OCI-LY7 (cell line): ENCODE results near the gene LGI4. TPM values are rescaled to one million over a fixed set of nuclear protein-coding genes. Genes with fewer than 3 reads are reported as not detected.

Experiments
- Bru-seq: library from RNA; stranded (reverse); fragments of 400-500 nt; gene quantifications from one replicate; lab custom pipeline; 2021; lab: Mats Ljungman, UMichigan
- BruChase-seq, 2 experiments: library from RNA; stranded (reverse); fragments of 400-500 nt; gene quantifications; one replicate each; lab custom pipeline; 2021; lab: Mats Ljungman, UMichigan
- BruUV-seq: library from RNA; stranded (reverse); fragments of 400-500 nt; replicated peaks from 2 replicates; lab custom pipeline; 2021; lab: Mats Ljungman, UMichigan
- CTCF ChIA-PET: fragments of 300-600 bp; sonication (Branson Sonifier 250); formaldehyde crosslinking; loops from one replicate; lab custom pipeline; 2022; ENCODE audit warnings: antibody characterized with exemption; ENCODE audit not compliant: unreplicated experiment; lab: Charles Lee
- POLR2A ChIA-PET: fragments of 300-600 bp; sonication (Branson Sonifier 250); formaldehyde crosslinking; loops from one replicate; lab custom pipeline; 2022; ENCODE audit warnings: antibody characterized with exemption; lab: Charles Lee
- DNase-seq: peaks from one replicate; pipeline ENCODE4 v3.0.0-alpha.2; 2015; ENCODE audit warnings: low spot score
- H2AFZ ChIP-seq: fragments of 200-600 bp; sonication (generic), shearing (Covaris generic); 2 replicates; pipeline ENCODE4 v1.6.1; 2014; ENCODE audit warnings: mild to moderate bottlenecking, antibody characterized with exemption, low read length, moderate library complexity
- H3K27ac ChIP-seq: fragments of 200-600 bp; sonication (generic); 2 replicates; pipeline ENCODE4 v1.5.1; 2014; ENCODE audit warnings: mixed run types, low read depth, mild to moderate bottlenecking, moderate library complexity, low read length, inconsistent platforms; ENCODE audit not compliant: poor library complexity, severe bottlenecking
- H3K36me3 ChIP-seq: fragments of 200-600 bp; sonication (generic); 2 replicates; pipeline ENCODE4 v1.6.1; 2014; ENCODE audit warnings: mild to moderate bottlenecking, antibody characterized with exemption, low read length, moderate library complexity, mixed read lengths; ENCODE audit not compliant: insufficient read depth
- H3K4me1 ChIP-seq: fragments of 200-600 bp; sonication (generic); 2 replicates; pipeline ENCODE4 v1.5.1; 2014; ENCODE audit warnings: mild to moderate bottlenecking, low read length; ENCODE audit not compliant: insufficient read depth, poor library complexity, severe bottlenecking
- H3K4me2 ChIP-seq: fragments of 200-600 bp; sonication (generic); 2 replicates; pipeline ENCODE4 v1.6.1; 2014; ENCODE audit warnings: mild to moderate bottlenecking, low read length
- H3K4me3 ChIP-seq: fragments of 200-600 bp; sonication (generic); 2 replicates; pipeline ENCODE4 v1.5.1; 2014; ENCODE audit warnings: mild to moderate bottlenecking, low read depth, low read length; ENCODE audit not compliant: poor library complexity, severe bottlenecking
- H3K79me2 ChIP-seq: fragments of 200-600 bp; sonication (generic); 2 replicates; pipeline ENCODE4 v1.6.1; 2016; ENCODE audit warnings: low read depth, mild to moderate bottlenecking, low read length, moderate library complexity, mixed read lengths; ENCODE audit not compliant: insufficient read depth
- H3K9me2 ChIP-seq: fragments of 200-600 bp; sonication (generic); 2 replicates; pipeline ENCODE4 v1.6.1; 2016; ENCODE audit warnings: mild to moderate bottlenecking, low read length, mixed read lengths; ENCODE audit not compliant: insufficient read depth
- H3K9me3 ChIP-seq: fragments of 200-600 bp; sonication (generic); 2 replicates; pipeline ENCODE4 v1.6.1; 2014; ENCODE audit warnings: mild to moderate bottlenecking, mixed run types, low read length, mixed read lengths
- H4K20me1 ChIP-seq: fragments of 200-600 bp; sonication (generic); 2 replicates; pipeline ENCODE4 v1.6.1; 2014; ENCODE audit warnings: mild to moderate bottlenecking, antibody characterized with exemption, low read length, moderate library complexity, mixed read lengths; ENCODE audit not compliant: insufficient read depth
- EZH2phosphoT487 ChIP-seq: fragments of 200-600 bp; sonication (generic); IDR thresholded peaks from 2 replicates; pipeline ENCODE4 v1.6.1; 2018; ENCODE audit warnings: low read depth, borderline replicate concordance, mild to moderate bottlenecking, mixed run types, antibody characterized with exemption, low read length, moderate library complexity, mixed read lengths
- intact Hi-C: fragments of 100-400 bp; cut with micrococcal nuclease; formaldehyde crosslinking; loops from one replicate; pipeline ENCODE4 v1.10.0; 2022; ENCODE audit not compliant: unreplicated experiment
- long read RNA-seq: library from polyadenylated mRNA; stranded (forward); transcript quantifications from one replicate; pipeline ENCODE4 v2.0.0, GENCODE V29; 2022
- total RNA-seq, 2 experiments: library from RNA; depleted of rRNA in 1 of 2; stranded (reverse); fragments of >200 nt in 1 of 2; shearing (Covaris generic) in 1 of 2; gene quantifications; 2 replicates each; pipeline ENCODE4 v1.2.3, GENCODE V29; 2014 to 2022
- TF ChIP-seq, protein P1 (sequence below): fragments of 200-600 bp; sonication (generic); conservative IDR thresholded peaks from 2 replicates; pipeline ENCODE4 v1.5.1; 2014; ENCODE audit warnings: mild to moderate bottlenecking, antibody characterized with exemption, low read length, moderate library complexity, mixed read lengths

Gene LGI4
- 0.28 and 1.1 TPM in 2 replicates for total RNA-seq (2014; rRNA removed; shearing (Covaris generic))
- 2.7 and 5.9 TPM in 2 replicates for total RNA-seq (2022)
- percentile 30 among the genes with signal in this experiment for Bru-seq, nascent RNA
- BruChase-seq, experiment 1, labeled RNA remaining after a 6-hour chase = percentile 30 among the genes with signal in this experiment
- percentile 33 among the genes with signal in this experiment for BruChase-seq, experiment 2, labeled RNA remaining after a 2-hour chase
- long read RNA-seq, partial matches to known transcripts = 0 of 3 reads
- long read RNA-seq, other reads (novel, unspliced or antisense) = 3 of 3 reads

GRCh38 chr19:35134601-35135242 lies at the start of gene LGI4:
TSS of gene LGI4 (minus strand) at chr19:35135059. CDS start at chr19:35134680, 379 bp downstream.
- TF ChIP-seq, protein P1, sequence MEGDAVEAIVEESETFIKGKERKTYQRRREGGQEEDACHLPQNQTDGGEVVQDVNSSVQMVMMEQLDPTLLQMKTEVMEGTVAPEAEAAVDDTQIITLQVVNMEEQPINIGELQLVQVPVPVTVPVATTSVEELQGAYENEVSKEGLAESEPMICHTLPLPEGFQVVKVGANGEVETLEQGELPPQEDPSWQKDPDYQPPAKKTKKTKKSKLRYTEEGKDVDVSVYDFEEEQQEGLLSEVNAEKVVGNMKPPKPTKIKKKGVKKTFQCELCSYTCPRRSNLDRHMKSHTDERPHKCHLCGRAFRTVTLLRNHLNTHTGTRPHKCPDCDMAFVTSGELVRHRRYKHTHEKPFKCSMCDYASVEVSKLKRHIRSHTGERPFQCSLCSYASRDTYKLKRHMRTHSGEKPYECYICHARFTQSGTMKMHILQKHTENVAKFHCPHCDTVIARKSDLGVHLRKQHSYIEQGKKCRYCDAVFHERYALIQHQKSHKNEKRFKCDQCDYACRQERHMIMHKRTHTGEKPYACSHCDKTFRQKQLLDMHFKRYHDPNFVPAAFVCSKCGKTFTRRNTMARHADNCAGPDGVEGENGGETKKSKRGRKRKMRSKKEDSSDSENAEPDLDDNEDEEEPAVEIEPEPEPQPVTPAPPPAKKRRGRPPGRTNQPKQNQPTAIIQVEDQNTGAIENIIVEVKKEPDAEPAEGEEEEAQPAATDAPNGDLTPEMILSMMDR = no peak
- TF ChIP-seq EZH2phosphoT487 = no peak
- Histone ChIP-seq H4K20me1 (no peaks in the 10 kb centered on the region), H3K27ac (no peak within 1 kb of the TSS), H3K4me2 (no peak within 1 kb of the TSS; the same call in 1 of the 2 replicates), H3K4me1 (peaks cover 6% of the 10 kb centered on the region), H3K36me3 (no peaks in the 10 kb centered on the region), H3K9me2 (no peaks in the 10 kb centered on the region), H3K9me3 (no peaks in the 10 kb centered on the region), H3K4me3 (no peak within 1 kb of the TSS), H2AFZ (no peak within 1 kb of the TSS), H3K79me2 (no peaks in the 10 kb centered on the region)
- ChIA-PET POLR2A (no interaction called here), CTCF (interaction anchor here (1.2 kb wide), 1 partner anchor 68 kb away, joined by 5 read pairs; no protein-coding TSS in a partner anchor)
- no TSS peak for BruUV-seq
- intact Hi-C loops = loop anchor here (1.0 to 2.0 kb wide), 3 partner anchors 20 to 67 kb away; no protein-coding TSS in a partner anchor
- DNase-seq = no peak

DNA sequence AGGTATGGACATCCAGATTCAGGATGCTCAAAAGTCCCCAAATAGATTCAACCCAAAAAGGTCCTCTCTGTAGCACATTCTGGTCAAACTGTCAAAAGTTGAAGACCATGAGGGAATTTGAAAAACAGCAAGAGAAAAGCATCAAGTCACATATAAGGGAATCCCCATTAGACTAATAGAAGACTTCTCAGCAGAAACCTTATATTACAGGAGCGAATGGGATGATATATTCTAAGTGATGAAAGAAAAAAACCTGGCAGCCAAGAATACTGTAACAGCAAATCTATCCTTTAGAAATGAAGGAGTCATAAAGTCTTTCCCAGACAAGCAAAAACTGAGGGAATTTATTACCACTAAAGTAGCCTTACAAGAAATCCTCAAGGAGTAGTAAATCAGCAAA lies 49.4 kb upstream of the LGI4 start:
- Histone ChIP-seq H3K4me1 (no peaks in the 10 kb centered on the region), H3K36me3 (no peaks in the 10 kb centered on the region), H3K9me2 (no peaks in the 10 kb centered on the region), H4K20me1 (no peaks in the 10 kb centered on the region), H3K4me2 (no peak overlapping the region), H2AFZ (no peak overlapping the region), H3K27ac (no peak overlapping the region), H3K4me3 (no peak overlapping the region), H3K79me2 (no peaks in the 10 kb centered on the region), H3K9me3 (peaks cover 5% of the 10 kb centered on the region)
- ChIA-PET CTCF (no interaction called here), POLR2A (no interaction called here)
- intact Hi-C loops = no loop called here
- no peak for DNase-seq
- TF ChIP-seq, protein P1 = no peak
- no peak for TF ChIP-seq EZH2phosphoT487
- no TSS peak for BruUV-seq

GRCh38 chr19:35181387-35181786 lies 46.5 kb upstream of the LGI4 start:
- Histone ChIP-seq H2AFZ (no peak overlapping the region), H3K4me1 (no peaks in the 10 kb centered on the region), H3K27ac (no peak overlapping the region), H4K20me1 (no peaks in the 10 kb centered on the region), H3K79me2 (no peaks in the 10 kb centered on the region), H3K4me2 (no peak overlapping the region), H3K9me2 (no peaks in the 10 kb centered on the region), H3K36me3 (no peaks in the 10 kb centered on the region), H3K9me3 (peaks cover 13% of the 10 kb centered on the region; the same call in 1 of the 2 replicates), H3K4me3 (no peak overlapping the region)
- DNase-seq = no peak
- TF ChIP-seq, protein P1 = no peak
- TF ChIP-seq EZH2phosphoT487 = no peak
- POLR2A ChIA-PET = no interaction called here
- CTCF ChIA-PET = no interaction called here
- no TSS peak for BruUV-seq
- intact Hi-C loops = no loop called here
